Tibial nerve (tissue), 4 donors: ENCODE results near the gene NDRG3. TPM values are rescaled to one million over a fixed set of nuclear protein-coding genes. Genes with fewer than 3 reads are reported as not detected.

ENCODE experiments used
- DNase-seq, 2 donors: peaks; one replicate each; pipeline ENCODE4 v3.0.0-alpha.2; 2019; ENCODE audit warnings: low spot score in 2 of 2
- H3K27ac ChIP-seq, 4 donors: fragments of 200-600 bp; sonication (generic) in 3 of 4; one replicate each; pipeline ENCODE4 v1.5.1; 2017 to 2019; ENCODE audit warnings: mild to moderate bottlenecking in 1 of 4
- H3K27me3 ChIP-seq, 2 donors: fragments of 200-600 bp; sonication (generic) in 1 of 2; one replicate each; pipeline versions ENCODE4 v1.5.1 to v1.6.0; 2017 to 2019
- H3K36me3 ChIP-seq, 3 donors: fragments of 200-600 bp; sonication (generic); one replicate each; pipeline ENCODE4 v1.5.1; 2018 to 2019
- H3K4me1 ChIP-seq, 4 donors: fragments of 200-600 bp; sonication (generic) in 3 of 4; one replicate each; pipeline ENCODE4 v1.5.1; 2017 to 2019
- H3K4me3 ChIP-seq, 4 donors: fragments of 200-600 bp; sonication (generic) in 3 of 4; one replicate each; pipeline ENCODE4 v1.5.1; 2017 to 2019; ENCODE audit warnings: mild to moderate bottlenecking in 1 of 4, moderate library complexity in 1 of 4
- H3K9me3 ChIP-seq, 4 donors: fragments of 200-600 bp; sonication (generic) in 3 of 4; one replicate each; pipeline ENCODE4 v1.5.1; 2017 to 2019
- CTCF ChIP-seq, 5 experiments: fragments of 200-600 bp in 3 of 5; fragments of 450-650 bp in 2 of 5; sonication (generic) in 3 of 5; IDR thresholded peaks; one replicate each; pipeline ENCODE4 v1.5.1; 2016 to 2019; ENCODE audit warnings: antibody characterized with exemption in 5 of 5, mild to moderate bottlenecking in 3 of 5, moderate library complexity in 2 of 5
- EP300 ChIP-seq, 2 donors: sonication (generic); formaldehyde crosslinking; IDR thresholded peaks; one replicate each; pipeline ENCODE4 v1.6.1; 2017; ENCODE audit warnings: antibody characterized with exemption in 2 of 2, mild to moderate bottlenecking in 1 of 2
- POLR2A ChIP-seq, 2 donors: fragments of 450-650 bp; IDR thresholded peaks; one replicate each; pipeline ENCODE4 v1.6.1; 2017; ENCODE audit warnings: antibody characterized with exemption in 2 of 2, mild to moderate bottlenecking in 2 of 2, moderate library complexity in 2 of 2
- WGBS, 2 donors: methylation state at CpG; one replicate each; pipeline ENCODE4 v1.1.5; 2018; 5-methylcytosine and 5-hydroxymethylcytosine counted together
- total RNA-seq, 4 donors: library from RNA; depleted of rRNA; stranded (reverse); fragments of >200 nt; gene quantifications; one replicate each; pipeline ENCODE4 v1.1.0, GENCODE V29; 2016

Gene NDRG3
- total RNA-seq, 4 donors from 2014 or later, result 13.9 to 21.9 (median 19.2) TPM

- no peak for DNase-seq
These were observed 91.4 kb downstream of the NDRG3 start for GRCh38 chr20:36654506-36654905.

GRCh38 chr20:36653456-36653855, 92.4 kb downstream of the NDRG3 start:
- Histone ChIP-seq H3K4me1 (no peaks in the 10 kb centered on the region), H3K27me3 (no peaks in the 10 kb centered on the region), H3K27ac (no peak overlapping the region), H3K36me3 (peaks cover 0 to 69% (median 2%) of the 10 kb centered on the region in 3 donors), H3K4me3 (no peak overlapping the region), H3K9me3 (no peaks in the 10 kb centered on the region)
- 93 to 94% methylated on average over 9 of the region's 9 CpGs for WGBS, 2 donors
- no peak for DNase-seq
- TF ChIP-seq CTCF (IDR thresholded peaks at IDR 0.05), result no peak
- no peak for TF ChIP-seq EP300 (IDR thresholded peaks at IDR 0.05)
- TF ChIP-seq POLR2A (IDR thresholded peaks at IDR 0.05), result no peak

More at GRCh38 chr20:36654506-36654905, 91.4 kb downstream of the NDRG3 start:
- 90 to 91% methylated on average over 8 of the region's 8 CpGs for WGBS, 2 donors
- Histone ChIP-seq H3K4me1 (no peaks in the 10 kb centered on the region), H3K27me3 (no peaks in the 10 kb centered on the region), H3K27ac (no peak overlapping the region), H3K36me3 (peaks cover 0 to 78% (median 2%) of the 10 kb centered on the region in 3 donors), H3K4me3 (no peak overlapping the region), H3K9me3 (no peaks in the 10 kb centered on the region)
- TF ChIP-seq EP300 (IDR thresholded peaks at IDR 0.05) (no peak), CTCF (IDR thresholded peaks at IDR 0.05) (no peak), POLR2A (IDR thresholded peaks at IDR 0.05) (no peak)

- TF ChIP-seq POLR2A (IDR thresholded peaks at IDR 0.05) (no peak), EP300 (IDR thresholded peaks at IDR 0.05) (no peak), CTCF (IDR thresholded peaks at IDR 0.05) (no peak)
- no peak overlapping the region for H3K4me3 ChIP-seq
- no peak for DNase-seq
- H3K36me3 ChIP-seq, result peaks cover 0 to 16% (median 0%) of the 10 kb centered on the region in 3 donors
- peaks cover 0 to 4% (median 0%) of the 10 kb centered on the region in 4 donors for H3K4me1 ChIP-seq
- no peak overlapping the region for H3K27ac ChIP-seq
- no peaks in the 10 kb centered on the region for H3K27me3 ChIP-seq
- 62 to 64% methylated on average over 8 of the region's 8 CpGs for WGBS, 2 donors
- H3K9me3 ChIP-seq, result no peaks in the 10 kb centered on the region
These were observed 98.4 kb downstream of the NDRG3 start for GRCh38 chr20:36647196-36648121.

- Histone ChIP-seq H3K36me3 (peaks cover 0 to 8% (median 0%) of the 10 kb centered on the region in 3 donors), H3K27me3 (no peaks in the 10 kb centered on the region), H3K27ac (no peak overlapping the region), H3K9me3 (no peaks in the 10 kb centered on the region), H3K4me1 (peaks cover 0 to 4% (median 0%) of the 10 kb centered on the region in 4 donors), H3K4me3 (no peak overlapping the region)
- 91 to 95% methylated on average over 3 of the region's 3 CpGs for WGBS, 2 donors
- TF ChIP-seq POLR2A (IDR thresholded peaks at IDR 0.05) (no peak), CTCF (IDR thresholded peaks at IDR 0.05) (no peak), EP300 (IDR thresholded peaks at IDR 0.05) (no peak)
- DNase-seq, result no peak
These were observed 99.2 kb downstream of the NDRG3 start for GRCh38 chr20:36646678-36647077.

- Histone ChIP-seq H3K36me3 (peaks cover 0 to 1% (median 0%) of the 10 kb centered on the region in 3 donors), H3K4me1 (peaks cover 0 to 4% (median 0%) of the 10 kb centered on the region in 4 donors), H3K4me3 (peak within 1 kb of the TSS in 1 of 4 donors; percentile 21), H3K27ac (peak within 1 kb of the TSS in 1 of 4 donors; percentile 68), H3K9me3 (no peaks in the 10 kb centered on the region), H3K27me3 (no peaks in the 10 kb centered on the region)
- 45 to 53% methylated on average over 9 of the region's 9 CpGs for WGBS, 2 donors
- DNase-seq, result no peak
- TF ChIP-seq CTCF (IDR thresholded peaks at IDR 0.05) (no peak), EP300 (IDR thresholded peaks at IDR 0.05) (no peak), POLR2A (IDR thresholded peaks at IDR 0.05) (no peak)
These were observed 99.9 kb downstream of the NDRG3 start, which contains the start of gene SLA2 for GRCh38 chr20:36645998-36646397. Gene SLA2, minus strand, starts transcription at chr20:36646196. Its CDS starts 4,861 bp downstream, at chr20:36641335.
